ENCODE data around the gene TPBGL.
"Not testable (repeated sequence)": the region's sequence is repeated elsewhere in the genome, so short reads cannot be mapped to it uniquely, and the experiment has no call there.

Gene TPBGL

DNA sequence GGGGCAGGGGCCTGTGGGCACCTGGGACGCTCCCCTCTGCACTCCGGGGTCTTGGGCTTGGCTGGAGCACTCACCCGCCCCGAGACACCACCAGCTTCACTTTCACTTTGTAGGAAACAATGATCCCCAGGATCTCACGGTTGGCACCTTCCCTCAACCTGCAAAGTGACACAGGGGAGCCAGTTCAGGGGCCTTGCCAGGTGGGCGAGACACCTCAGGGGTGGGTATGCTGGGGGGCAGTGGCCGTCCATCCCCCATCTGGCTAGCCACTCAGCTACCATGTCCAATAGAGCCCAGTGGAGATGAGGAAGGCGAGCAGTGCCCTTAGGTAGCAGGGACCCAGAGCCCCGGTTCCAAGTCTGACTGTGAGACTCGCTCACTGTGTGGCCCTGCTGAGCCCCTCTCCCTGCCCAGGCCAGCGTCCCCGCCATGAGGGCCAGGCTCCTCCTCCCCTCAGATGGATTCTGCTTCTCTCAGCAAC is 32.3 kb downstream of the TPBGL start:
- DNase-seq (ENCODE audit: low read depth in 3 of 3) = no peak

DNA sequence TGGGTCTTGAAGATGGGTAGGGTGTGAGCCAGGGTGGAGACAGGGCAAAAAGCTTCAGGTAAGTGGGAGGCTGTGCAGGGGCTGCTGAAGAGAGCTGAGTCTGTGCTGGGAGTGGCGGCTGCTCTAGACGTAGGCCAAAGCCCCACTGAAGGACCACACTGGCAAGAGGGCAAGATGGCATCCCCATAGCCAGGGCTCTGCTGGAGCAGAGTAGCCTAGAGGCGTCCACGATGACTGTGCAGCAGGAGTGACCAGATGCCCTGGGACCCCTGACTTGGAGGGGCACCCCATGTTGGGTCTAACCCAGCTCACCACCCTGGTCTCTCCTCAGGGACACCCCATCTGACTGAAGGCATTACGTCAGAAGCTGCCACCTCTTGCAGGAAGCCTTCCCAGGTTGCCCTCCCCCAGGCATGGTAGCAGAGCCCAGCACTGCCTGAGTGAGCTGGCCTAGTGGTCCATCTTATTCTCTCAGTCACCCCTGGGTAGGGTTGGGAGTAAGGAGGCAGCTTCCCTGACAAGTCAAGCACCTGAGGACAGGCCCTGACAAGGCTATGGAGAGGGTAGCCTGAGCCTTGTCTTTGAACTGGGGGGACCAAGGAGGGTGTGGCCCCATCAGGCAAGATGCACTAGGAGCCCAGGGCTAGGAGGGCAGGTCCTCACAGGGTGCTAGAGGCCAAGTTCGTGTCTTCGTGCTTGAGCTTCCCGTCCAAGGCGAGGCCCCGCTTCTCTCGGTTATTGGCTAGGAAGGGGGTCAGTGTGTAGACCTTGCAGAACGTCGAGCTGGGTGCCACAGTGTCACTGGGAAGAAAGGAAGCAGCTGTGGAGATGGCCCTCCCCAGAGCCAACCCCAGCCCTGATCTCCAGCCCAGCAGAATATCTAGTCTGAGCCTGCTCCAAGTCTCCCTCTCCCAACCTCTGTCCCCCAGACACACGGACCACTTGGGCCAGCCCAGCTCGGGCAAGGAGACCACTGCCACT is 33.1 kb downstream of the TPBGL start:
- no peak for DNase-seq (ENCODE audit: low read depth in 3 of 3)

DNA sequence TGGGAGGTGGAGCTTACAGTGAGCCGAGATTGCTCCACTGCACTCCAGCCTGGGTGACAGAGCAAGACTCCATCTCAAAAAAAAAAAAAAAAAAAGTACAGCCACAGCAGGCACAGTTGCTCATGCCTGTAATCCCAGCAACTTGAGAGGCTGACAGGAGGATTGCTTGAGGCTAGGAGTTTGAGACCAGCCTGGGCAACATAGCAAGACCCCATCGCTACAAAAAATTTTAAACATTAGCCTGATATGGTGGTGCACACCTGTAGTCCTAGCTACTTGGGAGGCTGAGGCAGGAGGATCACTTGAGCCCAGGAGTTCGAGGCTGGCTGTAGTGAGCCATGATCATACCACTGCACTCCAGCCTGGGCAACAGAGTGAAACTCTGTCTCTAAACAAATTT is 34.1 kb downstream of the TPBGL start:
- not testable (repeated sequence) for DNase-seq (ENCODE audit: low read depth in 3 of 3)

DNA sequence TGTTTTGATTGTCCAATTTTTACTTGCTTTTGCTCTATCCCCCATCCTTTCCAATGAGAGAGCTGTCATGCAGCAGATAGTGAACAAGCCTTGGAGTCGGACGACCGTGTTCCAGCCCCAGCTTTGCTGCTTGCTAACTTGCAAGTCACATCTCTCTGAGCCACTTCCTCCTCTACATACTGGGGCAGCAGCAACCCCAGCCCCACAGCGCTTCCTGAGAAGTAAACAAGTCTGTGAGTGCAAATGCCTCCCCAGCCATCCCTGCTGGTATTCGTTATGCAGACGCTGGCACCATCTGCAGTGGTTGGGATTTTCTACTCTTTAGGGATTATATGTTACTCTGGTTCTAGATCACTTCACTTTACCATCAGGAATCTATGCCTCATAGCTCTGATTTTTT is 35.0 kb downstream of the TPBGL start:
- DNase-seq (ENCODE audit: low read depth in 3 of 3) = peak; percentile 22 to 43 (median 40)

DNA sequence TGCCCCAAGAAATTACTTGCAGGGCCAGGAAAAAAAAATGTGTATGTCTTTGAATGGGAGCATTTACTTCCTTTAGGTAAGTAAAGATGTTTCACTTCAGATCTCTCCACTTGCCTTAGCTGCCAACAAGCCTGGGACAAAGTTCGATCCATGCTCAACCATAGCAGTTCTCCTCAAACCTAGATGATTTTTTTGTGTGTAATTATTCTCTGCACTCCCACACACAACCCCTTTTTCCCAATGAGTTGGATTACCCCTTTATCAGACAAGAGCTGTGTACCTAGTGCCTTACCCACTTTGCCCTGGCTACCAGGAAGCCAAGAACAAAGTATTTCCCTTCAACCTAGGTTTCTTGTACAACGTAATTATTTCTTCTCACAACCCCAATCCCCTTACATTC is 35.6 kb downstream of the TPBGL start:
- DNase-seq (ENCODE audit: low read depth in 3 of 3) = no peak

DNA sequence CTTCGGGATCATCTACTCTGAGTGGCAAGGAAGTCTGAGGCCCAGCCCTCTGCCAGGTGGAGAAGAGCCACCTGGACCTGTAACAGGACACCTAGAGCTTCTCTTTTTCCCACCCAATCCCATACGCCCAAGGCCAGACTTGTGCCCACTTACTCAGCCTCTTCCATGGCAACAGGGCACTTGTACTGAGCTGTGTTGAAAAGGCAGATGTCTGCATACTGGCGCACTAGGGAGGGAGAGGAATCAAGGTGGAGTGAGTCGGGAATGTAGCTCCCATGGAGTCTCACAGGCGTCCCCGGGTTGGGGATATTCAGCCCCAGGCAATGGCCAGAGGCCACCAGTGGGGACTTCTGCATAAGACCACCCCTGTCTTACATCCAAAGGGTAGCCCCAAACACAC is 36.1 kb downstream of the TPBGL start:
- DNase-seq (ENCODE audit: low read depth in 3 of 3) = no peak

DNA sequence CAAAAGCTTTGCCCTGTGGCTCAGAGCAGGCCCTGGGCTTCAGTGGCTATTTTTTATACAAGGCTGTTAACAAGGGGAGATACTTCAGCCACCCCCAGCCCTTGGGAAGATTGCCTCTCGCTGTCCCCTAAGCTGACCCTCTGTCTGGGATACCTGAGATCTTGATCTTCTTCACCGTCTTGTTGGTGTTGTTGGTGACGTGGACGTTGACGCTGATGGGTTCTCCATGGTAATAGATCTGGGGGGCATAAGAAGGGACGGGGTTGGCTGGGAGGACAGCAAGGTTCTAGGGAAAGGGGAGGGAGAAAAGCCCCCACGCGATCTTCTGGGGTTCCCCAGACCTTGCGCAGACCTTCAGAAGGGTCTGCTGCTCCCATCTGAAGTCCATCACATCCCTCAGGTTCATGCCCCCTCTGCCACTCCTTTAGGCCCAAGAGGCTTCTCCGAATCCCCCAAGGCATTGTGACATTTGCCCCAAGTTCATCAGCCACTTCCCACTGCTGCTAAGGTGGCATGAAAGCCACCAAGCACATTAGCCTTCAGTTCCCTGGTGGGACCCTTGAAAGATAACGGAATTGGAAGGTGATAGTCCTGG is 36.7 kb downstream of the TPBGL start:
- DNase-seq (ENCODE audit: low read depth in 3 of 3) = no peak

DNA sequence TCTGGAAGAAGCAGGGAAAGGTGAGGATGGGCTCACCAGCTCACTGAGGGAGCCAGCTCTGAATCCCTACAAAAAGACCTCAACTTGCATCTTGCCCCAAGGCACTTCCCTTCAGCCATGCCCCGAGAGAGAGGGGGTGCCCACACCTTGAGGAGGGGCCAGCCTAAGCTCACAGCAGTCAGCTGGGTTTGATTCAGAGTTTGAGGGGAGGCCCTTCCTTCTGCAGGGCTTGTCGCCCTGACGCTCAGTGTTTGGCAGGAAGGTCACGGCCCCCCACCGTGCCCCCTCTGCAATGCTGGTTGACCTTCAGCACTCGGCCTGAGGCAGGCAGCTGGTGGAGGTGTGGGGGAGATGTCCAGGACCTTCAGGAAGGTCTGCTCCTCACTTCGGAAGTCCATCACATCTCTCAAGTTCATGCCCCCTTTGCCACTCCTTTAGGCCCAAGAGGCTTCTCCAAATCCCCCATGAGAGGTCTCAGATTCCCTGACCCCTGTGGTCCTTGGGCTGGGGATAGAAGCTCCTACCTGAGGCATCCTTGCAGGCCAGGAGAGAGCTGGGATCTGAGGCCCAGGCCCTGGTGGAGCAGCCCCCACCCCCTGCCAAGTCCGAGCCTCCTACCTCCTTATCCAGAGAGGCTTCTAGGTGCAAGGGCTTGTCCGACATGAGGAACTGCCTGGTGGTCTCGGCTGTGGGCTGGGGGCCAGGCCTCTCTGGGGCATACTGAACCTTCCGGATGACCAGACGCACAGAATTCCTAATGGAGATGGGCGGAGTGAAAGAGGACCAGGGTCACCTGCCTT is 37.6 kb downstream of the TPBGL start:
- DNase-seq (ENCODE audit: low read depth in 3 of 3) = no peak

DNA sequence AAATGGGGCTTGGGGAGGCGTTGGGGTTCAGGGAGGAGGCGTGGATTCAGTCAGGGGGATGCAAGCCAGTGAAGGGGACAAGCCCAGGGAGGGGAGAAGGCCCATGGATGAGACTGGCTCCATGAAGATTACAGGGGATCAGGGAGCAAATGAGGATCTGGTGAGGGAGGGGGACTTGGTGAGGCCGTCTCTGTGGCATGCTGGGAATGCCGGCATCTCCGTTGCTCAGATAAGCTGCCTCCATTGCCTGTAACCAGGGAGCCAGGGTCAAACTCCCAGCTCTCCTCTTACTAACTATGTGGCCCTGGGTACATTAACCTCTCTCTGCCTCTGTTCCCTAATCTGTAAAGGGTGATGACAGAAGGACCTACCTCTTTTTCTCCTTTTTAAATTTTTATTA is 38.7 kb downstream of the TPBGL start:
- no peak for DNase-seq (ENCODE audit: low read depth in 3 of 3)

DNA sequence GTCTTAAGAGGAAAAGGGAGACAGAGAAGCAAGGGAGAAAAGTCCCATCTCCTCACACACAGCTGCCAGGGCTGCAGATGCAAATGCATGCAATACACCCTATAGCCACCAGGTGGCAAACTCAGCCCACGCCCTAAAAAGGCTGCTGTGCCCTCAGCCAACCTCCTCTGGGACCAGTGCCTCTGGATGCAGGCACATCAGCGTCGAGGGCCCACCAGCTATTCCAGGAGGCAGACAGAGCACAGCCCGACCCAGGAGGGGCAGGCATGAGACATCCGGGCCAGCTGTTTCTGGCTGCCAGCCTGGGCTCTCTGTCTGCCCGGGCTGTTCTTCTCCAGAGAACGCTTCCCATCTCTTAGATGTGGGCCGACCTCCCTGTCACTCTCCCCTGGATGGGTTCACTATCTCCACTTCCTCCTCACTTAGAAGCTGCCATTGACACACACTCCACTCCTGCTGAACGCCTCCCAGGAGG is 39.7 kb downstream of the TPBGL start:
- DNase-seq (ENCODE audit: low read depth in 3 of 3) = peak; percentile 49 to 71 (median 66)

DNA sequence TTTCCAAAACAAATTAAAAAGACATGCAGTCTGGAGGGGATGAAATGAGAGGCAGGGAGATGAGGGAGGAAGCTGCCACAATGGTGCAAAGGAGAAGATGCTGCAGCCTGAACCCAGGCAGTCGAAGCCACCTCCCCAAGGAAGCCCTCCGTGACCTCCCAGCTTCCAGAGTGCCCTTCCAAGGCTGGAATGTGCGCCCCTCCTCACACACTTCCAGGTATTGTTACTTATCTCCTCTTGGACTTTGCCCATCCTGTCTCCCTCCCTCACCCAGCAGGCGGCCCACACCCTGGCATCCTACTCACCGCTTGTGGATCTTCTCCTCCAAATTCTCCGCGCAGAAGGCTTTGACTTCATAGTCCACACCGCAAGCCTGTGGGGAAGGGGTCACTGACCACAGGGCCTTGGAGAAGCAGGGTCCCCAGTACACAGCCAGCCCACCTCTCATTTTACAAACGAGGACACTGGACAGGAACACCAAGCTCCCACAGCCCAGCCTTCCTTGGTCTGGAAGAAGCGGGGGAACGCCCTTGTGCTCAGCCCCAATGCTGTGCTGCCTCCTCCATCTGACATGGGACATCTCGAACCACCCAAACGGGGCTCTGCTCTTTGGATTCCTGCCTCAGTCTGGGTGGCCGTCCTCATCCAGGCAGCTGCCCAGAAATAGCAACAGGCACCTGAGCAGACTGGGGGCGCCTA is 40.3 kb downstream of the TPBGL start:
- DNase-seq (ENCODE audit: low read depth in 3 of 3) = no peak

DNA sequence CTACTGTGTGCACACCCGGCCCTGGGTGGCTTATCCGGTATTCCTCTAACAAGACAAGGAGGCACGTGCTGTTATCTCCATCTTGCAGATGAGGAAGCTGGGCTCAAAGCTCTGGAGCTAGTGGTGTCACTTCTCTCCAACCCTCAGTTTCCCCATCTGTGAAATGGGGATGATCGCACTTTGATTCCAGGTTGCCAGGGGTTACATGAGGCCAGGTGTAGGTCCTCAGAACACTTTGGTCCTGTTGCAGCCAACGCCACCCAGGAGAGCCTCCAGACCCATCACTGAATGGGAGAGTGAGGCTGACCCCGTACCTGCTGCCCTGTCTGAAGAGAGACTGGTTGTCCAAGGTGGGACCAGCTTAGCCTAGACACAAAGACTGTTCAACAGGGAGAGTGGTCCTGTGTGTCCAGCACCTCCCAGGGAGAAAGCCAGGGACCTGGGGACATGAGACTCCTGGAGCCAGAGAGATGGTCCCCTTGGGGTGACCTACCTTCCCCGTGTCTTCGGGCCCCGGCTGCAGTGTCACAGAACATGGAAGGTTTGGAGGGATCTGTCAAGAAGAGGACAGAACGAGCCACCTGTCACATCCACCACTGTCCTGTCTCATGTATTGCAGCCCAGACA is 41.0 kb downstream of the TPBGL start:
- DNase-seq (ENCODE audit: low read depth in 3 of 3) = no peak

DNA sequence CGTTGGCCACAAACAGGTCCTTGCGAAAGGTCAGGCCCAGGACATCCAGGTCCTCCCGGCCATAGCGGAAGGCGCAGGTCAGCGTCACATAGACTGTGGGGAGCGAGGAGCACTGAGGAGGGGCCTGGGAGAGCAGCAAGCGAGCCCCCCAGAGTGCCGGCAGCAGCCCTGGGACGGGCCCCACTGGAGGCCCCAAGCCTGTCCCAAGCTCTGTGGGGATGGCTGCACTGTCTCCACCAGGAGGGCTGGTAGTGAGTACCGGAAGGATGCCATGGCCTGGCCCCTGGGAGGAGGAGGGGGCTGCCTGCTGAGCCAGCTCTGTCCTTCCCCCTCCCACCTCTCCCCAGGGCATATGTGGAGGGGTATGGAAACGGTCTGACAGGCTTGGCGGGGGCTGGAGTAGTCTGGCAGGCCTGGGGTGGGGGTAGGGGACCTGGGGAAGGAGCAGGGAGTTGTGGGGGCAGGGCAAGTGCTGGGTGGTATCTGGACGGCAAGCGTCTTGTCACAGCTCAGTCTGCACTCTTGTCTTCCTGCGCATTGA is 42.9 kb downstream of the TPBGL start:
- DNase-seq (ENCODE audit: low read depth in 3 of 3) = no peak

DNA sequence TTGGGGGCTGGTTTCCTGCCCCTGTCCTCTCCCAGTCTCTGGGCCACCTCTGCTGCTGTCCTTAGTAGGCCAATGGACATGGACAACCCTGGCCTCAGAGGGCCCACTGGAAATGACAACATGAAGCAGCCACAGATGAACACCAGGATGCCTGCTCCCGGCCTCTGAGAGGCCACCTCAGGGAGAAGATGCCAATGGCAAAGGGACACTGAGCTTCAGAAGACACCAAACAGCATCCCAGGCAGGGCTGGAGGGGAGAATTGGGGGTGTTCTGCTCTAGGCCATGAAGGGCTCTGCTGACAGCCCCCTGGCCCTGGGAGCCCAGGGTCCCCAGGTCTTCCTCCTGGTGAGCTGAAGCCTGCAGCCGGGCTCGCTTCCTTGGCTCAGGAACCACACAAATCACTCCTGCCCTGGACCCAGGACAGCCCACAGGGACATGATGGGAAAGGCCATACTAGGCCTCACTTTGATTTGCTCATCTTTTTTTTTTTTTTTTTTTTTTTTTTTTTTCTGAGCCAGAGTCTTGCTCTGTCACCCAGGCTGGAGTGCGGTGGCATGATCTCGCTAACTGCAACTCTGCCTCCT is 45.3 kb downstream of the TPBGL start:
- DNase-seq (ENCODE audit: low read depth in 3 of 3) = no peak

DNA sequence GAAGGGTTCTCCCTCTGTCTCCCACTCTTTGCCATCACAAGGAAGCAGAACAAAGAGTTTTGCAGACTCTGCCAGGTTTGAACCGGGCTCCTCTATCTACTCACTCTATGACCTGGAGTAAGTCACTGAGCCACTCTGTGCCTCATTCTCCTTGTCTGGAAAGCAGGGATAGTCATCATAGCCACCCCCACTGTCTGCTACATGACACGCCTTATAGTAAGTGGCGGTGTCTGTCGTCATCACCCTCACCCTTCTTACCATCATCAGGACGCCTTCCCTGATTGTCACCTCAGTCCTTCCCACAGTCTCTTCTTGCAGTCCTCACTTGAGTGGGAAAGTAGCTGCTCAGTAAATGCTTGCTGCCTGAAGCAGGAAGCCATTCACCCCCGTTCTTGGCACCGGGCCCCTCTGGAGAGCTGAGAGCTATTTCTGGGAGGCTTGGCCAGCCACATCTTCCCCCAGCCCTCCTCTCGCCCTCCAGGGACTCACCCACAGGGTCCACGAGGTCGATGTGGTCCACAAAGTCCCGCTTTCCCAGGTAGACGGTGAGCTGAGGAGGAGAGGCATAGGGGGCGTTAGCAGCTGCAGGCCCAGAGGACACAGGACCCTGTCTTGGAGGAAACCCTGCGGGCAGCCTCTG is 46.4 kb downstream of the TPBGL start:
- no peak for DNase-seq (ENCODE audit: low read depth in 3 of 3)

DNA sequence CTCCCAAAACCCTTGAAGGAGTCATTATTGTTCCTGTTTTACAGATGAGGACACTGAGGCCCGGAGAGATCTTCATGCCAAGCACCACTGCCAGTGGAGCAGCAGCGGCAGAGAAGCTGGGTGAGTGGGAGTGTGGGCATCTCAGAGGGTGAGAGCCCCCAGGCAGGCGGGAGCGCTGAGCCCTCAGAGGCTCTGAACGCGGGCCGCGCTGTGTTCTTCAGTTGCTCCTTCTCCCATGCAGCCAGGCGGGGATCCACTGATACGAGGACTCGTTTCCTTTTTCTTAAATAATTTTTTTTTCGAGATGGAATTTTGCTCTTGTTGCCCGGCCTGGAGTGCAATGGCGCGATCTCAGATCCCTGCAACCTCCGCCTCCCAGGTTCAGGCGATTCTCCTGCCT is 47.0 kb downstream of the TPBGL start:
- DNase-seq (ENCODE audit: low read depth in 3 of 3) = no peak

DNA sequence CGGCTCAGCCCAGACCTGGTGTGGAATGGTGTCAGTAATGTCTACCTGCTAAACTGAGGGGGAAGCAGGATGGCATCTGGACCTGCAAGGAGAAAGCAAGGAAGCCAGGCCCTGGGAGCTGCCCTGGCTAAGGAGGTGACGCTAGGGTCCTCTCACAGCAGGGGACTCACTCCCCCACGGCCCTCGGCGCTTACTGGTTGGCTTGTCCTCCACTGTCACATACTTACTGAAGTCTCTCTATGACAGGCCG is 48.9 kb downstream of the TPBGL start:
- no peak for DNase-seq (ENCODE audit: low read depth in 3 of 3)

DNA sequence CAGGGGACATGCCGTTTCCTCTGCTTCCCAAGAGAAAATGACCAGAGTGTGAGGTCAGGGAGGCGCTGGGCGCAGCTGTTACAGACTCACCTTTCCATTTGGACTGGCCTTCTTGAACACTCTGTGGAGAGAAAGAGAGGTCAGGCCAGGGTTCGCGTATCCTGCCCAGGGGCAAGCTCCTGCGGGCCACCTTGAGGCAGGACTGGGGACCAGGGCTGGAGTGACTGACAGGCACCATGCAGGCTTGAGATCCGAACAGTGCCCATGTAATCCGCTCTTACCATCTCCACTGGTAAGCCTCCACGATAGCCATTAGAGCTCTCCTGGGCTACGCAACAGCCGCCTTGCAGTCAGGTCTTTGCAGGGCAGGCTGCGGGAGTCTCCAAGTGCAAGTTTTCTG is 49.3 kb downstream of the TPBGL start:
- DNase-seq (ENCODE audit: low read depth in 3 of 3) = no peak

DNA sequence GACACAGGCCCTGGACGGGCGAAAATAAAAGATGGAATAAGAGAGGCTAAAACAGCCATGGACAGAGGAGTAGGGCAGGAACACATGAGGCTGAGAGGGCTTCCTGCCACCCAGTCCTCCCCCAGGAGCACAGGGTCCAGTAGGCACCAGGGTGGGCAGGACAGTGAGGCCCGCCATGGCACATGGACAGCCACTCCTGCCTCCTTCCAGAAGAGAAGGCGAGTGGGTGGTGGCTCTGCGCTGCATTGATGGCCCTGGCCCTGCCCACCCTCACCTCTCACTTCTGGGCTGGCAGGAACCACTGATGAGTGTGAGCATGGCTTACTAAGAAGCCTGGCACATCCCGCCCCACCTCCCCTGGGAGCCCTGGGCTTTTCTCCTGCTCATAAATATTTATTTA is 51.2 kb downstream of the TPBGL start:
- no peak for DNase-seq (ENCODE audit: low read depth in 3 of 3)

DNA sequence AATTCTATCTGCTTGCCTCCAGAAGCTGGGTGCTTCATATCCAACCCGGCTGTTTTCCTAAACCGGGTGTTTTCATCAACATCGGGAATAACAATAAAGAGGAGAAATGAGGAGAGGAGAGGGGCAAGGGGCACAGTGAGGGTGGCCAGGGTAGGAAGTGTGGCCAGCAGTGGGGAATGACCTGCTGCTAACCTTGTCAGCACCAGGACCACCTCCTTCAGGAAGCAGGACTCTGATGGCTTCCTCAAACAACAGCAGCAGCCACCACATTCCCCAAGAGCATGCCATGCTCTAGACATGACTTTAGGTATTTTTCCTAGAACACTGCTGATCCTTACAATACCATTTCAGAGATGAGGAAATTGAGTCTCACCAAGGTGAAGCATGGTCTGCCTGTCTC is 52.4 kb downstream of the TPBGL start:
- DNase-seq (ENCODE audit: low read depth in 3 of 3) = no peak
